C4-2B (cell line): ENCODE data around the gene SCN1B.

Experiments used
- ZFX ChIP-seq: fragments of 450-650 bp; IDR thresholded peaks from 2 replicates; pipeline ENCODE4 v1.6.1; 2017
- TF ChIP-seq, protein P1 (sequence below): fragments of 450-650 bp; conservative IDR thresholded peaks from 2 replicates; pipeline ENCODE4 v1.5.1; 2017; ENCODE audit warnings: mild to moderate bottlenecking

DNA sequence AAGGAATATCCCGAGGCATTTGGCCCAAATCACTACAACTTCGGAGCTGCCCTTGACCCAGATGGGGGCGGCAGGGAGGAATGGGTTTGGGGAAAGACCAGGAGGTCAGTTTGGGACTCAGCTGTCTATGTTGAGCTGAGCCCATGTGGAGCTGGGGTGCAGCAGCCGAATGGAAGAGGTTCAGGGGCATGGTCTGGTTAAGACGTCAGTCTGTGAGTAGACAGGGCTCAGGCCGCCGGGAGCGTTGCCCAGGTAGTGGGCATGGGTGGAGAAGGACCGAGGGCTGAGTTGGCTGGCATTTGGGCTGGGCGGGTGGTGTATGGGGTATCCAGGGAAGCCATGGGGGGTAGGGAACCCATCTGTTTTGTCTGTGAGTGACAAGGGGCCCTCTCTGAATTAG is 9.3 kb upstream of the SCN1B start:
- TF ChIP-seq, protein P1, sequence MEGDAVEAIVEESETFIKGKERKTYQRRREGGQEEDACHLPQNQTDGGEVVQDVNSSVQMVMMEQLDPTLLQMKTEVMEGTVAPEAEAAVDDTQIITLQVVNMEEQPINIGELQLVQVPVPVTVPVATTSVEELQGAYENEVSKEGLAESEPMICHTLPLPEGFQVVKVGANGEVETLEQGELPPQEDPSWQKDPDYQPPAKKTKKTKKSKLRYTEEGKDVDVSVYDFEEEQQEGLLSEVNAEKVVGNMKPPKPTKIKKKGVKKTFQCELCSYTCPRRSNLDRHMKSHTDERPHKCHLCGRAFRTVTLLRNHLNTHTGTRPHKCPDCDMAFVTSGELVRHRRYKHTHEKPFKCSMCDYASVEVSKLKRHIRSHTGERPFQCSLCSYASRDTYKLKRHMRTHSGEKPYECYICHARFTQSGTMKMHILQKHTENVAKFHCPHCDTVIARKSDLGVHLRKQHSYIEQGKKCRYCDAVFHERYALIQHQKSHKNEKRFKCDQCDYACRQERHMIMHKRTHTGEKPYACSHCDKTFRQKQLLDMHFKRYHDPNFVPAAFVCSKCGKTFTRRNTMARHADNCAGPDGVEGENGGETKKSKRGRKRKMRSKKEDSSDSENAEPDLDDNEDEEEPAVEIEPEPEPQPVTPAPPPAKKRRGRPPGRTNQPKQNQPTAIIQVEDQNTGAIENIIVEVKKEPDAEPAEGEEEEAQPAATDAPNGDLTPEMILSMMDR: no peak
- no peak for TF ChIP-seq ZFX
